LNCAP (cell line): ENCODE measurements around the gene ESPNL.

Experiments used
- TF ChIP-seq, protein P1 (sequence below): fragments of 450-650 bp; IDR thresholded peaks from 2 replicates; pipeline ENCODE4 v1.5.1; 2017; ENCODE audit warnings: mild to moderate bottlenecking

ESPNL gene

GRCh38 chr2:238083919-238084318 lies 16.2 kb upstream of the ESPNL start:
- TF ChIP-seq, protein P1, sequence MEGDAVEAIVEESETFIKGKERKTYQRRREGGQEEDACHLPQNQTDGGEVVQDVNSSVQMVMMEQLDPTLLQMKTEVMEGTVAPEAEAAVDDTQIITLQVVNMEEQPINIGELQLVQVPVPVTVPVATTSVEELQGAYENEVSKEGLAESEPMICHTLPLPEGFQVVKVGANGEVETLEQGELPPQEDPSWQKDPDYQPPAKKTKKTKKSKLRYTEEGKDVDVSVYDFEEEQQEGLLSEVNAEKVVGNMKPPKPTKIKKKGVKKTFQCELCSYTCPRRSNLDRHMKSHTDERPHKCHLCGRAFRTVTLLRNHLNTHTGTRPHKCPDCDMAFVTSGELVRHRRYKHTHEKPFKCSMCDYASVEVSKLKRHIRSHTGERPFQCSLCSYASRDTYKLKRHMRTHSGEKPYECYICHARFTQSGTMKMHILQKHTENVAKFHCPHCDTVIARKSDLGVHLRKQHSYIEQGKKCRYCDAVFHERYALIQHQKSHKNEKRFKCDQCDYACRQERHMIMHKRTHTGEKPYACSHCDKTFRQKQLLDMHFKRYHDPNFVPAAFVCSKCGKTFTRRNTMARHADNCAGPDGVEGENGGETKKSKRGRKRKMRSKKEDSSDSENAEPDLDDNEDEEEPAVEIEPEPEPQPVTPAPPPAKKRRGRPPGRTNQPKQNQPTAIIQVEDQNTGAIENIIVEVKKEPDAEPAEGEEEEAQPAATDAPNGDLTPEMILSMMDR: no peak

GRCh38 chr2:238084761-238085160 lies 15.4 kb upstream of the ESPNL start:
- TF ChIP-seq, protein P1: no peak

GRCh38 chr2:238085899-238086298 lies 14.2 kb upstream of the ESPNL start:
- TF ChIP-seq, protein P1: no peak

- TF ChIP-seq, protein P1: no peak
These were observed 12.9 kb upstream of the ESPNL start for GRCh38 chr2:238087211-238087610.

DNA sequence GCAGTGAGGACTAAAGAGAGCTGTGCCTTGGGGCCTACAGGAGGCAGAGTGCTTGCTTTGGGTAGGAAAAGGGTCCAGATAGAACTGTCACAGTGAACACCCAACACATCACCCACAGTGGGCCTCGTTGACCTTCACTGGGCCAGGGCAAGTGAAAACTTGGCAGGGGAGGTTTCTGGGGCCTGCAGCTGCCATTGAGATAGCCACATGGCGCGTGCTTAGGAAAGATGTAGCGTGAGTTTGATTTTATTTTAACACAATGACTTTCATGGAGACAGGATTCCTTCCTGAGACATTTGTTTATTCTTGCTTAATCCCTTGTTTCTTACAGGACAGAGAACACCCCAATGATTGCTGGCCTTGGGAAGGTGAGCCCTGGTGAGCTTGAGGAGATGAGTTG lies 9.3 kb upstream of the ESPNL start:
- TF ChIP-seq, protein P1: no peak

GRCh38 chr2:238091436-238092060 lies 8.6 kb upstream of the ESPNL start:
- TF ChIP-seq, protein P1: no peak

- TF ChIP-seq, protein P1: no peak
These were observed 7.6 kb upstream of the ESPNL start for GRCh38 chr2:238092486-238093035.
